GM21576 (cell line): ENCODE data around the gene KLF16.
A peak's percentile ranks its signal among the peaks of the same experiment; 100 is the strongest.

ENCODE experiments used
- ATAC-seq: cut with Tn5 transposase; IDR thresholded peaks from one replicate; pipeline ENCODE4 v1.9.1; 2021; ENCODE audit warnings: mild to moderate bottlenecking, moderate library complexity; ENCODE audit not compliant: unreplicated experiment

The KLF16 gene

GRCh38 chr19:1826557-1827521 lies 36.5 kb downstream of the KLF16 start:
- ATAC-seq: no peak

DNA sequence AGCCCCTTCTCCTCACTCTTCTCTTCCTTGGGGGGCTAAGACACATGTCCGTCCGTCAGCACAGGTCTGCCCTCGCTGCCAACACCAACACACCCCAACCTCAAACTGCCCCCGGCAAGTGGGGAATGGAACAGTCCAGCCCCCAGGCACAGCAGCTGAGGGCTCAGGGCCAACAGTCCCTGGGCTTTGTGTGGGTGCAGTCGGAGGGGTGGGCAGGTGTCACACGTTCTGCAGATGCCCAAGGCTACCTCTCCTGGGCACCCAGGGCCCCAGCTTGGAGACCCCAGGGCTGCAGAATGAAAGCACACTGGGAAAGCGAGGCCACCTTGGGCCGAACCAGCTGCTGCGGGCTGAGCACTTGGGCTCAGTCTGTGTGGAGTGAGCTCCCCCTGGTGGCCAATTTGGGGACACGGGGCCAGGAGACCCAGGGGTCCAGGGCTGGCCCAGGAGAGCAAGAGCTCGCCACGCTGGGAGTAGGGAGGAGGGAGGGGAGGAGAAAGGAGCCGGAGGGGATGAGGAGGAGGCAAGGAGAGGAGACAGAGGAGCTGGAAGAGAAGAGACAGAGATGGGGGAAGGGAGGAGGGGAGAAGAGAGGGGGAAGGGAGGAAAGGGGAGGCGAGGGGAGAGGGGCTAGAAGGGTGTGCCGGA lies 37.3 kb downstream of the KLF16 start:
- ATAC-seq: no peak

- no peak for ATAC-seq
These were observed 39.1 kb downstream of the KLF16 start for GRCh38 chr19:1824252-1824622.

DNA sequence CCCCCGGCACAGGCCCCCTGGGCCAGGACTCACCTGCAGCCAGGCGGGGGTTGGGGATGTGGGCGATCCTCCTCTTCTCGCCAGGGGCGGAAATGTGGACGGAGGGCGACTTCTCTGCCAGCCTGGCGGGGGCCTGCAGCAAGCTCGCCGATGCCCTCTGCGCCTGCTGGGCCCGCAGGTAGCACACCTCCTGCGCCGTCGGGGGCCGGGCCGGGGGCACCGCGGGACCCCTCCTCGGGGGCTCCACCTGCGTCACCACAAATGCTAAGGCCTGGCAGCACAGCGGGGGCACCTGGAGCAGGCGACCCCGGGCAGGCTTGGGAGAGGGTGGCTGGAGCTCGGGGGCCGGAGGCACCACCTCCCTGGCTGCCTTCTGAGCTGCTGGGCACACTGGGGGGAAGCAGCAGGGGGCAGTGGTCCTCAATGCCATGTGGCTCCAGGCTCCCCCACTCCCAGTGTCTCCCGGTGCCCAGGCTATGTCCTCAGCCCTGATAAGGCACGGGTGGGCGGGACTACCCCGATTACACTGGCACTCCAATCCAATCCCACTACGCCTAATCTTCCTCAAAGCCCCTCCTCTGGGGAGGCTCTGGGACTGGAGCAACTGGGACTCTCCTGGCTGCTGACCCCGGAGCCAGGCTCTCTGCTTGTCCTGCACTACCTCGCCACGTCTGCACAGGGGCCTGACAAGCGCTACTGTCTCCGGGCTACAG lies 39.7 kb downstream of the KLF16 start:
- no peak for ATAC-seq

- no peak for ATAC-seq
These were observed 40.4 kb downstream of the KLF16 start for GRCh38 chr19:1823020-1823419.

- ATAC-seq: no peak
These were observed 41.2 kb downstream of the KLF16 start for GRCh38 chr19:1822210-1822609.

DNA sequence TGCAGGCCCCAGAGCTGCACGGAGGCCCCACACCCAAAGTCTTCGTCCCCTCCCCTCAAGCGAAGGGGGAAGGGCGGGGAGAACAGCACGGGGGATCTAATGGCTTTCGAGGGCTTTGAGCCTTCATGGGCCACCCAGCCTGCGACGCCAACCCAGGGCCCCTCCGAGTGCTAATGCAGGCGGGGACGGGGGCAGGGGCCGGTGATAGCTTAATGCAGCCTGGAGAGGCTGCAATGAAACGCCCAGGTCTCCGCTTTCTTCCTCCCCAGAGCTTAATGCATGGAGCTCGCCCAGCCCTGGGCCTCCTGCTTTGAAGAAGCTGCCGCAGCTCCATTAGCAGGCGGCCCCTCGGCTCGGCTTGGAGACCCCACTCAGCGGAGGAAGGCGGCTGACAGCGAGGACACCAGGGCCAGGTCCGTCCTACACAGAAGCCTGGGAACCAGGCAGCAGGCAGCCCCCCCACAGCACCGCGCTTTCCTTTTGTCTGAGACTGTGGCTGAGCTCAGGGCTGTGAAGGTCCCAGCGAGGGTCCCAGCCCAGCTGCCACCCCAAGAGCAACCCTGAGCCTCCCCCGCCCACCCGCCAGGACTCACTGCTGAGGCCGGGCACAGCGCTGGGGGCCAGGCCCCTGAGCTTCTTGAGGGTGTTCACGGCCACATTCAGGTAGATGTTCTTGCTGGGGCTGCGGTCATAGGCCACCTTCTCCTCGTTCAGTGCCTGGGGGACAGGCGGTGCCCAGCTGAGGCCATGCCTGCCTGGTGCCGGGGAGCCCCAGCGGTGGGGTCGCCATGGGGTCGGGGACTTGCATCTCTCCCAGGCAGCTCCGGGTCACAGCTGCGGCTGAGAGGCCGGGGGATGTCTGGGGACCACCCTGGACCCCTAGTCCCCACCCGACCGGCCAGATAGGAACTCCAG lies 43.8 kb downstream of the KLF16 start:
- ATAC-seq: no peak

DNA sequence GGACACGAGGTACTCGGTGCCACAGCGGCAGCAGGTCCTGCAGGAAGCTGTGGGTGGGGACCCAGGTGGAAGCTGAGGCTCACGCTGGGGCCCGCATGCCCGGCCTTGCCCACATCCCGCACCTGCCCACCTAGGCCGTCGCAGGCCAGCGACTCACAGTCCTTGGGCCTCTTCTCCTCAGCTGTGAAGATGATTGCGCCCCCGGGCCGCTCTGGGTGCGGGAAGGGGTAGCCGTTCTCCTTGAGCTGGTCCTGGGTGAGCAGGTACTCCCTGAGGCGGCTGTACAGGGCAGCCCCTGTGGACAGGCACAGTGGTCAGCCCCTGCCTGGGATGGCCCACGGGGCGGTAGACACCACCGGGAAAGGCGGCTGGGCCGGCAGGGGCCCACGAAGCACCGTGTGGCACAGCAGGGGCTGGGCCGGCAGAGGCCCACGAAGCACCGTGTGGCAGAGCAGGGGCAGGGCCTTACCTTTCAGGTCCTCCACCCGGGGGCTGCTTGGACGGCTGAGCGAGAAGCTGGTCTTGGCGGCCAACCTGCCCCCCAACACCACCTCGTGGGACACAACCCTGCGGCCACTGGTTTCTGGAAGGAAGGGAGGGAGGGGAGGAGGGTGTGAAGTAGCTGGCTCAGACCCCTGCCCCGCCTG lies 44.7 kb downstream of the KLF16 start:
- ATAC-seq: no peak

- no peak for ATAC-seq
These were observed 45.7 kb downstream of the KLF16 start for GRCh38 chr19:1817553-1818179.

DNA sequence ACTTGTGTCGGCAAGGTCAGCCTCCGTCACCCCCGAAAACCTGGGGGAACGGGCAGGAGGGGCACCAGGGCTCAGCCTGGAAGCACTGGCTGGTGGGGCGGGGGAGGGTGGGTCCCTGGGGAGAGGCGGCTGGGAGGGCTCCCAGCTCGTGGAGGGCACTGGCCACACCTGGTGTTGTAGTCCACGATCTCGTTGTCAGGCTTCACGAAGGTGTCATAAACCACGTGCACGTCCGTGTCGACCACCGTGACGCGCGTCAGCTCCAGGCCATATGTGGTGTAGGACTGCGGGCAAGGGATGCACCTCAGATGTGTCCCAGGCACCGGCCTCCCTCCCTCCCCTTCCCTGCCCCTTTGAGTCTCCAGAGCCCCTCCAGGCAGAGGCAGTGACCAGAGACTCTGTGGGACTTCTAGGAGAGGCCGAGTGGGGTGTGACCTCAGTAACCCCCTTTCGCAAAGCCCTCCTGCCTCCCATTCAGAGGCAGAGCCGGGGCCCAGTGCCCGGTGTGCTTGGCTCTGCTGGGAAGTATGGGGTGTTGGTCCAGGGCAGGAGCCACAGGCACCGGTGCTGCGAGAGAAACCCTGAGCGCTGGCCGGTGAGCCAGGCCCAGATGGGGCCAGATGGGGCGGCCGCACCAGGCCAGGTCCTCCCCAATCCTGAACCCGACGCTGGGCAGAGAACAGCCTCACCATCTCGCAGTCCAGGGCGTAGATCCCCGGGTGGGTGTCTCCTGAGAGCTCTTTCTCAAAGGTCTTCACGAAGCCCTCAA lies 46.7 kb downstream of the KLF16 start:
- no peak for ATAC-seq

DNA sequence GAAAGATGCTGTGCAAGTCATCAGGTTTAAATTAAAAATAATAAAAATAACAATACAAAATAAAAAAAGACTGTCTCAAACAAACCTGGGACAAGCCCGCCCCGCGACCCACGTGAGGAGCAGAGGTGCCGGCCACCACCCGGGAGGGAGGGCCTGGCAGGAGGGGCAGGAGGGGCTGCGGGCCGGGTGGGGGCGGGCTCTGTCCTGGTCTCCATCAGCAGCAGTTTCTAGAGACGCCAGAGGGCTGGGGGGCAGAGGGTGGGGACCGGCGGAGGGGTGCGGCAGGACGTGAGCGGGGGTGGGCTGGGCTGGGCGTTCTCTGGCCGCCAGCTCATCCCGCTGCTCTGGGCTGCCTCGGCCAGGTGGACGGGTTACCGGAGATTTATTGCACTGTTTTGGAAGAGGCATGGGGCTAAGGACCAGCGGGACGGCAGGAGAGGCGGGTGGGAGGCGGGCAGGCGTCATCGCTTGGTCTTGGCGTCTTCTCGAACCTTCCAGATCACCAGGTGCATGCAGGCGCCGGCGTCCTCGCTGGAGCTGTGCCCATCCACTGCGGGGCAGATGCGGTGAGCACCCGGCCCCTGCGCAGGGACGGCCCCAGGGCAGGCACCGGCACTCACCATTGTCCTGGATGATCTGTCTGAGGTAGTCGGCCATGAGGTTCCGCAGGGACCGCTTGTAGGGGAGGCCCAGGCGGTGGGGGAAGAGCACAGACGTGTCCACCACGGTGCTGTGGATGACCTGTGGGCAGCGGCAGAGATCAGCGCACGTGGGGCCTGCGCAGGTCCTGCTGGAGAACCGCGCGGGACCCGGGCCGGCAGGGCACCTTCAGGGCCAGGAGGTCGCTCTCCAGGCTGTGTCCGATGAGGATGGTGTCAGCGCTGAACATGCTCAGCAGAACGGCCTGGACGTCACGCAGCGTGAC lies 47.5 kb downstream of the KLF16 start:
- ATAC-seq: no peak

DNA sequence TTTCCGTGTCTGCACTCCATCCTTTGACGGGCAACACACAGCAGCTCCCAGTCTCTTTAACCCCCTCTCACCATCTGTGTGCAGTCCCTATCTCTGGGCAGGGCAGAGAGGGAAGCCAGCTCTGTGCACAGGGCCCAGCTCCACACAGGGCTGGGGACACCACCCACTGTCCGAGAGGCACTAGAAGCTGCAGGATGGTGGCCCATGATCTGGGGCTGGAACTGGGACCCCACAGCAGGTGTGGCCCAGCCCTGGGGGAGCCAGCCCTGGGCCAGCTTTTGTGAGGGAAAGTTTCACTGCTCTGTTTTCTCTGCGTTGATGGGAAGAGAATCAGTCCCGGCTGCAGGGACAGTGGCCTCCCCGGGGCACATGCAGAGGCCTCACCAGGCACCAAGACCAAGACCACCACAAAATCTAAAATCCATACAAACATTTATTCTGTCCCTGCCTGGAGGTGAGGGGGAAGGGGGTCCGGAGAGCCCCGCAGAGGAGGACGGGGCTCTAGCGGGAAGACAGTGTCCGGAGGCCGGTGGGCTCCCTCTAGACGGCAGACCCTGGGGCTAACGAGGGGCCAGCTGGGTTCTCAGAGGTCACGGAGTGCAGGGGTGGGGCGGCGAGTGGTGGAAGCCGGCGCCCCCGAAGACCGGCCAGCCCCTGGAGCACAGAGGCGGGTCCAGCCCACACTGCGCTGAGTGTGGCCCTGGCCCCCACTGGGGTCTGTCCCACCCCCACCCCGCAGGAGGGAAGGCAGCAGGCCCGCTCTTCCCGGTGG lies 48.4 kb downstream of the KLF16 start:
- no peak for ATAC-seq

GRCh38 chr19:1814391-1814790 lies 49.0 kb downstream of the KLF16 start:
- ATAC-seq: no peak

GRCh38 chr19:1813192-1814182 lies 49.9 kb downstream of the KLF16 start:
- no peak for ATAC-seq

DNA sequence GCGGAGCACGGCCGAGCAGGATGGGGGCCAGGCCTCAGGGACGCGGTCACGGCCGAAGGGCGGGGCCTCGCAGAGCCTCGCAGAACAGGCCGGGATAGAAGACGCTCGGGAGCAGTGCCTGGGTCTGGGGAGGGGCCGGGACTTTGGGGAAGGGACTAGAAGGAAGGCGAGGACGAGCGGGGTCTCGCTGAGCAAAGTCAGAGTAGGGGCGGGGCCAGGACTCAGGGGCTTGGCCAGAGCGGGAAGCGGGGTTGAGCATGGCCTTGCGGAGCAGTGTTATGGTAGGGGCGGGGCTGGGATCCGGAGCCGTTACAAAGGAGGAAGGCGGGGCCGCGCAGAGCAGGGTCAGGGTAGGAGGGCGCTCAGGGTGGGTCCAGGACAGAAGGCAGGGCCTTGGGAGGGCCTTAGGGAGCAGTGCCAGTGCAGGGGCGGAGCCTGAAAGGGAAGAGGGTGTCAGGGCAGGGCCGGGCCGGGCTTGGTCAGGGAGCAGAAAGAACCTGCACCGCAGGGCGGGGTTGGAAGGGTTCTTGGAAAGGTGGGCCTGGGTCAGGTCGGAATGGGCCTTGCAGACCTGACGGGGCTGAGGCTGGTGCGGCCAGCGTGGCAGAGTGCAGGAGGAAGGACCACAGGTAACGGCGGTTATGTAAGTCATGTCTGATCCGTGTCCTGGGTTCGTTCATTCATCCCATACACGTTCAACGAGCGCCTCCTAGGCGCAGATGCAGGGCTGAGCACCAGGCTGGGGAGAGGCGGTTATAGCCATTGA lies 50.8 kb downstream of the KLF16 start:
- ATAC-seq: peak; percentile 67
